WERI-Rb-1 (cell line): ENCODE measurements around the gene STK16.
A peak's percentile ranks its signal among the peaks of the same experiment; 100 is the strongest.

ENCODE experiments used
- DNase-seq: peaks from one replicate; pipeline ENCODE4 v3.0.0-alpha.2; 2020
- H3K27ac ChIP-seq: fragments of 250-450 bp; sonication (Bioruptor Pico); 2 replicates; pipeline ENCODE4 v1.5.1; 2020; ENCODE audit warnings: mild to moderate bottlenecking, moderate library complexity
- H3K27me3 ChIP-seq: fragments of 250-450 bp; sonication (Bioruptor Pico); 2 replicates; pipeline ENCODE4 v1.5.1; 2021; ENCODE audit warnings: mild to moderate bottlenecking, low read depth, moderate library complexity; ENCODE audit not compliant: insufficient read depth, severe bottlenecking
- H3K36me3 ChIP-seq: fragments of 250-450 bp; sonication (Bioruptor Pico); 2 replicates; pipeline ENCODE4 v1.5.1; 2020; ENCODE audit warnings: mild to moderate bottlenecking, moderate library complexity
- H3K4me3 ChIP-seq: 2 replicates; pipeline ENCODE4 v1.5.1; 2011; ENCODE audit warnings: low read depth, mild to moderate bottlenecking, control low read depth, low read length
- H3K9me3 ChIP-seq: fragments of 250-450 bp; sonication (Bioruptor Pico); 2 replicates; pipeline ENCODE4 v1.5.1; 2021; ENCODE audit warnings: mild to moderate bottlenecking, moderate library complexity; ENCODE audit not compliant: severe bottlenecking
- TF ChIP-seq, protein P1 (sequence below): IDR thresholded peaks from 2 replicates; pipeline ENCODE4 v1.5.1; 2011; ENCODE audit warnings: low read depth, mild to moderate bottlenecking, control low read depth, inconsistent platforms, low read length

The STK16 gene

DNA sequence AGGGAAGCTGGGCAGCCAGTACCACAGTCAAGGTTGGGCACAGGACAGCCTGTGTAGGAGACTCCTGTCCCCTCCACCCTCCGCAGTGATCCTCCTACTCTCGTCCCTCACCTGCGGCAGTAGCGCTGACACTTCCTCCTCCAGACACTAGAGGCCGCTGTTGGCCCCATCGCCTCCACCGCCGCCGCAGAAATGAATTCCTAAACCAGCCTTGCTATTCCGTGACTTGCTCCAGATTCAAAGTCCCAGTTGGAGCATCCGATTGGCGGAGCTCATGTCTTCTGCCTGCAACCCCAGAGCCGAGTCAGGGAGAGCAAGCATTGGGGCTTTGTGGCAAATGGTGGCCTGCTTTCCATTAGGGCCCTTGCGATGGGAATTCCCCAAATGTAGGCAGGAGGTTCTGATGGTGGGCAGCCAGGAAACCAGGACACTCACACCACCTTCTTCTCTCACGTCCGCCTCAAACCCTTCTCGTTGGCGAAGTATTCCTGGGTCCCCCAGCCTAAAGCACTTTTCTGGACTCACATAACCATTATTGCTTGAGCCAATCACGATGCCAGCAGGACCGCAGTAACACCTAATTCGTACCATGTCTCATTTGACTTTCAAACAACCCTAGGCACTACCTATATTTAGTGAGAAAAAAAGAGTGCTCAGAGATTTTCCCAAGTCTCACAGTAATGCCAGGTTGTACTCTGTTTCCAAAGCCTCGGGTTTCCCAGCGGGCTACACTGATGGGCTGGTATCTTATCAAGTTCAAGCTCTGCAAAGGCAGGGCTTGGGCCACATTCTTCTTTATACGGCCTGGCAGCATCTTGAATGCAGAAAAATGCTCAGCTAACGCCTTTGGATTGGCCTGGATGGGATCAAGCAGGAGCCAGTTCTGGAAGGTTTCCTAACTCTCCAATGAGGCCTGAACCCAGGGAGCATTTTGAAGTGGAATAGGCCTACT is 32.7 kb downstream of the STK16 start:
- H3K27ac ChIP-seq: peak overlapping the region; percentile 89
- peak; percentile 87 for DNase-seq
- TF ChIP-seq, protein P1, sequence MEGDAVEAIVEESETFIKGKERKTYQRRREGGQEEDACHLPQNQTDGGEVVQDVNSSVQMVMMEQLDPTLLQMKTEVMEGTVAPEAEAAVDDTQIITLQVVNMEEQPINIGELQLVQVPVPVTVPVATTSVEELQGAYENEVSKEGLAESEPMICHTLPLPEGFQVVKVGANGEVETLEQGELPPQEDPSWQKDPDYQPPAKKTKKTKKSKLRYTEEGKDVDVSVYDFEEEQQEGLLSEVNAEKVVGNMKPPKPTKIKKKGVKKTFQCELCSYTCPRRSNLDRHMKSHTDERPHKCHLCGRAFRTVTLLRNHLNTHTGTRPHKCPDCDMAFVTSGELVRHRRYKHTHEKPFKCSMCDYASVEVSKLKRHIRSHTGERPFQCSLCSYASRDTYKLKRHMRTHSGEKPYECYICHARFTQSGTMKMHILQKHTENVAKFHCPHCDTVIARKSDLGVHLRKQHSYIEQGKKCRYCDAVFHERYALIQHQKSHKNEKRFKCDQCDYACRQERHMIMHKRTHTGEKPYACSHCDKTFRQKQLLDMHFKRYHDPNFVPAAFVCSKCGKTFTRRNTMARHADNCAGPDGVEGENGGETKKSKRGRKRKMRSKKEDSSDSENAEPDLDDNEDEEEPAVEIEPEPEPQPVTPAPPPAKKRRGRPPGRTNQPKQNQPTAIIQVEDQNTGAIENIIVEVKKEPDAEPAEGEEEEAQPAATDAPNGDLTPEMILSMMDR: peak; percentile 92
- peak overlapping the region; percentile 64 for H3K4me3 ChIP-seq
- H3K9me3 ChIP-seq: no peaks in the 10 kb centered on the region
- H3K27me3 ChIP-seq: no peaks in the 10 kb centered on the region
- H3K36me3 ChIP-seq: peaks cover 27% of the 10 kb centered on the region

DNA sequence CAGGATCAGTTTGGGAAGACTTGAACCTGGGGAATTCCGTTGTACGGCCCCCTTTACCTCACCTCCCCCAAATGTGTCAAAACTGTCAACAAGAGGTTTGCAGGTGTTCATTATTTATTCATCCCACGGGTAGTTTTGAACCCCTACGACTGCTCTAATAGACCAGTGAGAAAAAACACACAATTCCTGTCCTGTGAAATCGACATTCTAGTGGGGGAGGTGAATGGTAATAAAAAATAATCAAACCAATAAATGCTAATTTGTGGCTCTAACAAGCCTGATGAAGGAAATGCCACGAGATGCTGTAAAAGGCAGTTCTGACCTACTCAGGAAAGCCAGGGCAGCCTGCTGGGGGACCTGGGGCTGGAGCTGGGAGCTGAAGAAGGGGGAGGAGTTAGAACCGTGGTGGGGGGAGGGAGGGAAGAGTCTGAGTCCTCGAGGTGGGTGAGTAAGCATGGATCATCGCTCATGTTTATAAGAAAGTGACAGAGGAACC is 33.4 kb downstream of the STK16 start:
- Histone ChIP-seq H3K27ac (peak overlapping the region; percentile 89), H3K9me3 (no peaks in the 10 kb centered on the region), H3K4me3 (peak overlapping the region; percentile 64), H3K36me3 (peaks cover 34% of the 10 kb centered on the region), H3K27me3 (no peaks in the 10 kb centered on the region)
- TF ChIP-seq, protein P1: no peak
- no peak for DNase-seq

DNA sequence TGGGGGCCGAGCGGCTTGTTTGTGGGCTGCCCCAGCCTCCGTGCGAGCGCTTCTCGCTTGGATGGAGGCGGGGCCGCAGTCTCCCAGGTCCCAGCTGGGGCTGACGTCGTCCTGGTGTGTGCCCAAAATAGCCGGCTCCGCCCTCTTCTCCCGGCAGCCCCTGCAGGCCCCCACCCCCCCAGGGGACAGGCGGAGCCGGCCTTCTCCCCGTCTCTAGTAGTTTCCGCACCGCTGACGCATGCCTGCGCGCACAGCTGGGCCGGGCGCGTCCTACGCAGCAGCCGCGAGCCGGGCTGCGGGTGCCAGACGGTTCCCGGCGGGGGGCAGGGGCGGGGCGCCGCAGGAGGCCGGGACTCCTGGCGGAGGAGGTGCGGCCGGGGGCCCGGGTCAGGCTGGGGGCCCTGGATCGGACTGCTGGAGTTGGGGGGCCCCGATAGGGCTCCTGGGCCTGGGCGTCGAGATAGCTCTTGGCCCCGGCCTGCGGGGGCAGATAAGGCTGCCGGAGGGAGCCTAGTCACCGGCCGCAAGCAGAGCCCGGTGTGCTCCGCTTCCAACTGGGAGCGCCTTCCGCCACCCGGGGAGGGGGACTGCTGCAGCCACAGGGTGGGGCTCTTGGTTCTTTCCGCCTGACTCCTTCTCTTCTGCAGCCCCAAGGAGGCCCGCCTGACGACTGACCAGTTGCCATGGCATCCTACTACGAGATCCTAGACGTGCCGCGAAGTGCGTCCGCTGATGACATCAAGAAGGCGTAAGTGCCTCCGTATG is 34.1 kb downstream of the STK16 start, which contains the start of gene DNAJB2:
DNAJB2 (plus strand) TSS at position 216 of the 765 bp plus-strand sequence; CDS start at position 684, 468 bp downstream.
- peaks cover 40% of the 10 kb centered on the region for H3K36me3 ChIP-seq
- TF ChIP-seq, protein P1: no peak
- H3K9me3 ChIP-seq: no peaks in the 10 kb centered on the region
- H3K27ac ChIP-seq: peak within 1 kb of the TSS; percentile 89
- peak; percentile 99 for DNase-seq
- no peaks in the 10 kb centered on the region for H3K27me3 ChIP-seq
- H3K4me3 ChIP-seq: peak within 1 kb of the TSS; percentile 64

DNA sequence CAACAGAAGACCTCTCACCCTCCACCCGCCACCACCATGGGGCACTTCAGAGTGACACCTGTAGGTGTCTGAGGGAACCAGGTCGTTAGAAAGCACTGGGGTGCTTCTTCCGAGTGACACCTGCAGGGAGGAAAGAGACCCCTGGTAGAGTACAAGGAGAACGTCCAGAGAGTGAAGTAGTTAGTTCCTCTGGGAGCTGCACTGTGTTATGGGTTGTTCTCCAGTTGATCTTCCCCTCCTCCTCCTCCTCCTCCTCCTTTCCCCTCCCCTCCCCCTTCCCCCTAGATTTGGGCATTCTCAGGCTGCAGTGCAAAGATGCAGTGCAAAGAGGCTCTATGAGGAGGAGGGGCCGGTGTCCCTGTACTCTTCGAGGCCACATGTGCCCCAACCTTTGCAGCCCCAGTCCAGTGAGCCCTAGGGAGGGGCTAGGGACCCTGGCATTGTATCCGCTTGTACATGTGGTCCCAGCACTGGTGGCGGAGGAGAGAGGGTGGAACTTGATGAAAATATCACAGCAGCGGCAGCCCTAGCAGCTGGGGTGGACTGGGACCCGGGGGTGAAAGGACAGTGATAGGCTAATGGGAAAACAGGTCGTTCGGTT is 34.7 kb downstream of the STK16 start:
- H3K4me3 ChIP-seq: peak overlapping the region; percentile 64
- H3K9me3 ChIP-seq: no peaks in the 10 kb centered on the region
- H3K27me3 ChIP-seq: no peaks in the 10 kb centered on the region
- TF ChIP-seq, protein P1: peak; percentile 18; the same call in 1 of the 2 replicates
- H3K27ac ChIP-seq: peak overlapping the region; percentile 89
- H3K36me3 ChIP-seq: peaks cover 46% of the 10 kb centered on the region
- no peak for DNase-seq

DNA sequence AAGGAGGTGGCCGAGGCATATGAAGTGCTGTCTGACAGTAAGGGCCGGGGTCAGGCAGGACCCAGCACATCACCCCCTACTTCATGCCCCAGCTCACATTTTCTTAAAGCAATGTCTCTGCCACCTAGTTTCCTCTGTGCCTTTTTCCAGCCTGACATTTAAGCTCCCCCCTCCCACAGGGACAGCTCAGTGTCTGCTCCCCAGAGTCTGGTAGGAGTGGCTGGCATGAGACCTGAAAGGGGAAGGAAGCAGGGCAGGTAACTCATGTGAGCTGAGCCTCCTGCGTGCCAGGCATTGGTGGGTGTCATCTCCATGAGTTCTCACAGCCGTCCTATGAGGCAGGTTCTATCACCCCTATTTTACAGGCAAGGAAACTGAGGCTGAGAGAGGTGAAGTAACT is 35.4 kb downstream of the STK16 start:
- no peaks in the 10 kb centered on the region for H3K9me3 ChIP-seq
- no peaks in the 10 kb centered on the region for H3K27me3 ChIP-seq
- H3K36me3 ChIP-seq: peaks cover 53% of the 10 kb centered on the region
- H3K4me3 ChIP-seq: no peak overlapping the region
- no peak overlapping the region for H3K27ac ChIP-seq
- TF ChIP-seq, protein P1: no peak
- DNase-seq: no peak
